Neural cell (in vitro differentiated cells): ENCODE results near the gene ZP1. TPM values are rescaled to one million over a fixed set of nuclear protein-coding genes. Genes with fewer than 3 reads are reported as not detected.
A peak's percentile ranks its signal among the peaks of the same experiment; 100 is the strongest.

Experiments
- H2AFZ ChIP-seq: fragments of 200-600, 300-800 bp; sonication (generic), shearing (Covaris generic); 2 replicates; pipeline ENCODE4 v1.6.0; 2014; ENCODE audit warnings: low read depth, mild to moderate bottlenecking, antibody characterized with exemption, low read length, moderate library complexity
- H3F3A ChIP-seq: fragments of 200-600 bp; shearing (Covaris generic); 2 replicates; pipeline ENCODE4 v1.6.1; 2016; ENCODE audit warnings: mild to moderate bottlenecking, moderate library complexity, mixed read lengths, antibody characterized with exemption, low read length; ENCODE audit not compliant: insufficient read depth, poor library complexity, severe bottlenecking
- H3K27ac ChIP-seq: fragments of 200-600, 300-800 bp; sonication (generic), shearing (Covaris generic); 2 replicates; pipeline ENCODE4 v1.5.1; 2014; ENCODE audit warnings: mild to moderate bottlenecking, low read length, moderate library complexity
- H3K27me3 ChIP-seq: fragments of 300-800, 200-600 bp; sonication (generic), shearing (Covaris generic); 2 replicates; pipeline ENCODE4 v1.6.0; 2014; ENCODE audit warnings: mild to moderate bottlenecking, low read depth, low read length, moderate library complexity; ENCODE audit not compliant: insufficient read depth
- H3K36me3 ChIP-seq: fragments of 300-800, 200-600 bp; sonication (generic), shearing (Covaris generic); 2 replicates; pipeline ENCODE4 v1.5.1; 2014; ENCODE audit warnings: mild to moderate bottlenecking, antibody characterized with exemption, low read length, moderate library complexity; ENCODE audit not compliant: insufficient read depth
- H3K4me2 ChIP-seq: fragments of 300-800, 200-600 bp; sonication (generic), shearing (Covaris generic); 2 replicates; pipeline ENCODE4 v1.6.0; 2014; ENCODE audit warnings: mild to moderate bottlenecking, low read length
- H3K4me3 ChIP-seq: fragments of 300-800, 200-600 bp; sonication (generic), shearing (Covaris generic); 2 replicates; pipeline ENCODE4 v1.5.1; 2014; ENCODE audit warnings: mild to moderate bottlenecking, low read length, moderate library complexity
- H3K79me2 ChIP-seq: fragments of 200-600 bp; shearing (Covaris generic); replicated peaks from 2 replicates; pipeline ENCODE4 v1.6.0; 2014; ENCODE audit warnings: mild to moderate bottlenecking, low read length, moderate library complexity; ENCODE audit not compliant: insufficient read depth
- H3K9ac ChIP-seq: fragments of 300-800, 200-600 bp; sonication (generic), shearing (Covaris generic); 2 replicates; pipeline ENCODE4 v1.6.1; 2016; ENCODE audit warnings: mild to moderate bottlenecking, low read length, mixed read lengths
- H3K9me2 ChIP-seq: fragments of 200-600 bp; shearing (Covaris generic); 2 replicates; pipeline ENCODE4 v1.6.1; 2016; ENCODE audit warnings: mild to moderate bottlenecking, low read length, mixed read lengths; ENCODE audit not compliant: insufficient read depth
- H3K9me3 ChIP-seq: fragments of 200-600, 300-800 bp; sonication (generic), shearing (Covaris generic); 2 replicates; pipeline ENCODE4 v1.6.1; 2016; ENCODE audit warnings: mild to moderate bottlenecking, mixed run types, low read length, moderate library complexity, mixed read lengths
- H4K20me1 ChIP-seq: fragments of 200-600 bp; shearing (Covaris generic); 2 replicates; pipeline ENCODE4 v1.6.1; 2016; ENCODE audit warnings: mild to moderate bottlenecking, mixed run types; ENCODE audit not compliant: insufficient read depth
- CTCF ChIP-seq: fragments of 450-650 bp; IDR thresholded peaks from 2 replicates; pipeline ENCODE4 v1.5.1; 2014; ENCODE audit warnings: antibody characterized with exemption, mild to moderate bottlenecking, moderate library complexity; ENCODE audit not compliant: poor library complexity, severe bottlenecking
- EP300 ChIP-seq: fragments of 450-650 bp; conservative IDR thresholded peaks from 2 replicates; pipeline ENCODE4 v1.6.1; 2014; ENCODE audit warnings: antibody characterized with exemption, mild to moderate bottlenecking, moderate library complexity; ENCODE audit not compliant: poor library complexity, severe bottlenecking
- EZH2 ChIP-seq: fragments of 200-600, 300-800 bp; shearing (Covaris generic), sonication (generic); IDR thresholded peaks from 2 replicates; pipeline ENCODE4 v1.6.1; 2014; ENCODE audit warnings: antibody characterized with exemption, low read length, borderline replicate concordance, mild to moderate bottlenecking; ENCODE audit not compliant: insufficient read depth, poor library complexity, severe bottlenecking
- MXI1 ChIP-seq: fragments of 450-650 bp; conservative IDR thresholded peaks from 2 replicates; pipeline ENCODE4 v1.6.1; 2014; ENCODE audit warnings: antibody characterized with exemption, mild to moderate bottlenecking; ENCODE audit not compliant: poor library complexity, severe bottlenecking
- POLR2AphosphoS5 ChIP-seq: IDR thresholded peaks from 2 replicates; pipeline ENCODE4 v1.6.1; 2012
- RAD21 ChIP-seq: fragments of 450-650 bp; conservative IDR thresholded peaks from 2 replicates; pipeline ENCODE4 v1.6.1; 2014; ENCODE audit warnings: antibody characterized with exemption, mild to moderate bottlenecking, moderate library complexity
- REST ChIP-seq: IDR thresholded peaks from 2 replicates; pipeline ENCODE4 v1.6.1; 2012; ENCODE audit warnings: borderline replicate concordance
- SMC3 ChIP-seq: fragments of 450-650 bp; conservative IDR thresholded peaks from 2 replicates; pipeline ENCODE4 v1.6.1; 2014; ENCODE audit warnings: antibody characterized with exemption, mild to moderate bottlenecking, moderate library complexity; ENCODE audit not compliant: poor library complexity
- TAF1 ChIP-seq: IDR thresholded peaks from 2 replicates; pipeline ENCODE4 v1.6.1; 2012; ENCODE audit warnings: low read depth
- polyA plus RNA-seq: library from polyadenylated mRNA; depleted of rRNA; stranded (reverse); fragments of >200 nt; gene quantifications from 2 replicates; pipeline ENCODE4 v1.2.3, GENCODE V29; 2014

ZP1 gene
- polyA plus RNA-seq, 1 donor from 2014 or later = 1.5 TPM

GRCh38 chr11:60840470-60841430 lies 26.6 kb upstream of the ZP1 start:
- no peaks in the 10 kb centered on the region for H4K20me1 ChIP-seq
- H3K79me2 ChIP-seq = peaks cover 3% of the 10 kb centered on the region
- H3K9me2 ChIP-seq = no peaks in the 10 kb centered on the region
- no peaks in the 10 kb centered on the region for H3K36me3 ChIP-seq
- no peaks in the 10 kb centered on the region for H3F3A ChIP-seq
- H3K27me3 ChIP-seq = no peaks in the 10 kb centered on the region
- H3K9ac ChIP-seq = no peak overlapping the region
- no peaks in the 10 kb centered on the region for H3K9me3 ChIP-seq
- no peak overlapping the region for H2AFZ ChIP-seq
- no peak overlapping the region for H3K4me2 ChIP-seq
- no peak overlapping the region for H3K27ac ChIP-seq
- TF ChIP-seq RAD21 (no peak), TAF1 (no peak), POLR2AphosphoS5 (no peak), REST (no peak), EP300 (no peak), CTCF (no peak), EZH2 (no peak), MXI1 (no peak), SMC3 (no peak)
- no peak overlapping the region for H3K4me3 ChIP-seq

GRCh38 chr11:60841797-60842667 lies 25.3 kb upstream of the ZP1 start, which contains the start of gene CCDC86:
TSS of gene CCDC86 (plus strand) at chr11:60842113. CDS start at chr11:60842125, 12 bp downstream.
- Histone ChIP-seq H3K9me2 (no peaks in the 10 kb centered on the region), H3F3A (no peaks in the 10 kb centered on the region), H3K9ac (peak within 1 kb of the TSS; percentile 60), H3K27me3 (no peaks in the 10 kb centered on the region), H3K4me3 (peak within 1 kb of the TSS; percentile 92), H3K79me2 (peaks cover 3% of the 10 kb centered on the region), H4K20me1 (no peaks in the 10 kb centered on the region), H2AFZ (peak within 1 kb of the TSS; percentile 76), H3K27ac (no peak within 1 kb of the TSS), H3K4me2 (peak within 1 kb of the TSS; percentile 80), H3K36me3 (no peaks in the 10 kb centered on the region), H3K9me3 (no peaks in the 10 kb centered on the region)
- TF ChIP-seq MXI1 (peak; percentile 100), CTCF (no peak), SMC3 (peak; percentile 56), RAD21 (peak; percentile 36), REST (peak; percentile 44), EZH2 (no peak), EP300 (peak; percentile 76), POLR2AphosphoS5 (peak; percentile 68), TAF1 (peak; percentile 29)
